GM21447 (cell line): ENCODE measurements around the gene VAV1.
"Not testable (repeated sequence)": the region's sequence is repeated elsewhere in the genome, so short reads cannot be mapped to it uniquely, and the experiment has no call there.

Experiments
- ATAC-seq: cut with Tn5 transposase; IDR thresholded peaks from one replicate; pipeline ENCODE4 v1.9.1; 2021; ENCODE audit not compliant: unreplicated experiment

VAV1 gene

GRCh38 chr19:6848986-6849385 lies 76.5 kb downstream of the VAV1 start:
- ATAC-seq, result no peak

- ATAC-seq, result no peak
Measured at GRCh38 chr19:6849876-6850275, 77.4 kb downstream of the VAV1 start.

GRCh38 chr19:6851359-6851758 lies 78.9 kb downstream of the VAV1 start:
- no peak for ATAC-seq

- ATAC-seq, result no peak
Measured at GRCh38 chr19:6852001-6852400, 79.5 kb downstream of the VAV1 start.

GRCh38 chr19:6853868-6854267 lies 81.4 kb downstream of the VAV1 start:
- ATAC-seq, result no peak

GRCh38 chr19:6854758-6855157 lies 82.2 kb downstream of the VAV1 start:
- ATAC-seq, result no peak

GRCh38 chr19:6856749-6857372 lies 84.4 kb downstream of the VAV1 start:
- ATAC-seq, result no peak

- ATAC-seq, result no peak
Measured at GRCh38 chr19:6861683-6862286, 89.3 kb downstream of the VAV1 start.

GRCh38 chr19:6862673-6863078 lies 90.2 kb downstream of the VAV1 start:
- no peak for ATAC-seq

- no peak for ATAC-seq
Measured at GRCh38 chr19:6864325-6864940, 91.9 kb downstream of the VAV1 start.

GRCh38 chr19:6865849-6866248 lies 93.3 kb downstream of the VAV1 start:
- ATAC-seq, result no peak

- ATAC-seq, result no peak
Measured at GRCh38 chr19:6866741-6867151, 94.2 kb downstream of the VAV1 start.

- no peak for ATAC-seq
Measured at GRCh38 chr19:6868351-6868750, 95.8 kb downstream of the VAV1 start.

- not testable (repeated sequence) for ATAC-seq
Measured at GRCh38 chr19:6869151-6869882, 96.8 kb downstream of the VAV1 start.

- no peak for ATAC-seq
Measured at GRCh38 chr19:6873708-6874431, 101.4 kb downstream of the VAV1 start.

- no peak for ATAC-seq
Measured at GRCh38 chr19:6875218-6875617, 102.7 kb downstream of the VAV1 start.

- ATAC-seq, result no peak
Measured at GRCh38 chr19:6876748-6877147, 104.2 kb downstream of the VAV1 start.

GRCh38 chr19:6877766-6878165 lies 105.3 kb downstream of the VAV1 start:
- no peak for ATAC-seq

- ATAC-seq, result no peak
Measured at GRCh38 chr19:6886277-6886897, 113.9 kb downstream of the VAV1 start.

- ATAC-seq, result no peak
Measured at GRCh38 chr19:6887316-6887715, 114.8 kb downstream of the VAV1 start, which contains the start of gene ADGRE1. Gene ADGRE1, plus strand, starts transcription at chr19:6887579. Its CDS starts 30 bp downstream, at chr19:6887609.

- ATAC-seq, result no peak
Measured at GRCh38 chr19:6888967-6889366, 116.5 kb downstream of the VAV1 start.
